IMR-90 (cell line): Measurements from ENCODE around the gene NHLRC3. TPM values are rescaled to one million over a fixed set of nuclear protein-coding genes. Genes with fewer than 3 reads are reported as not detected.

Experiments
- ATAC-seq: fragments of 200-7000 bp; cut with Tn5 transposase; 2 replicates; pipeline ENCODE4 v1.9.1; 2020; ENCODE audit warnings: low read depth, mild to moderate bottlenecking, moderate library complexity
- BruUV-seq: library from RNA; stranded (reverse); fragments of 400-500 nt; replicated peaks from 2 replicates; lab custom pipeline; 2021; lab: Mats Ljungman, UMichigan
- CTCF ChIA-PET: fragments of 300-600 bp; formaldehyde crosslinking; extraction: SDS; loops from one replicate; lab custom pipeline; 2021; ENCODE audit warnings: antibody characterized with exemption; lab: Yijun Ruan, JAX
- POLR2A ChIA-PET: fragments of 300-600 bp; sonication (Branson Sonifier 250); formaldehyde crosslinking; loops from one replicate; lab custom pipeline; 2022; ENCODE audit warnings: antibody characterized with exemption; ENCODE audit not compliant: unreplicated experiment; lab: Charles Lee
- DNase-seq: peaks from one replicate; pipeline ENCODE4 v3.0.0; 2013
- H2AFZ ChIP-seq: replicated peaks from 2 replicates; pipeline ENCODE3; 2013; ENCODE audit warnings: low read length, mild to moderate bottlenecking; ENCODE audit not compliant: poor library complexity
- H2AK5ac ChIP-seq: 2 replicates; pipeline ENCODE4 v1.6.1; 2013; ENCODE audit warnings: low read depth, low read length, inconsistent platforms
- H2AK9ac ChIP-seq: replicated peaks from 2 replicates; pipeline ENCODE3; 2013; ENCODE audit warnings: mild to moderate bottlenecking, low read depth, low read length, moderate library complexity; ENCODE audit not compliant: poor library complexity
- H2BK120ac ChIP-seq: 2 replicates; pipeline ENCODE4 v1.6.1; 2013; ENCODE audit warnings: low read depth, low read length, inconsistent platforms
- H2BK15ac ChIP-seq: 3 replicates; pipeline ENCODE4 v1.6.1; 2013; ENCODE audit warnings: low read depth, low read length, inconsistent platforms
- H2BK20ac ChIP-seq: 2 replicates; pipeline ENCODE4 v1.6.1; 2013; ENCODE audit warnings: low read depth, mild to moderate bottlenecking, inconsistent platforms, low read length, moderate library complexity
- H2BK5ac ChIP-seq: 2 replicates; pipeline ENCODE4 v1.6.1; 2013; ENCODE audit warnings: mild to moderate bottlenecking, low read depth, low read length, inconsistent platforms; ENCODE audit not compliant: poor library complexity, severe bottlenecking
- H3K14ac ChIP-seq: replicated peaks from 2 replicates; pipeline ENCODE4 v1.6.1; 2013; ENCODE audit warnings: low read depth, low read length, inconsistent platforms
- H3K18ac ChIP-seq: 2 replicates; pipeline ENCODE4 v1.6.1; 2013; ENCODE audit warnings: low read depth, low read length, control low read depth
- H3K23ac ChIP-seq: 2 replicates; pipeline ENCODE4 v1.6.1; 2013; ENCODE audit warnings: low read depth, low read length, inconsistent platforms
- H3K27ac ChIP-seq: 2 replicates; pipeline ENCODE4 v1.5.1; 2013; ENCODE audit warnings: mild to moderate bottlenecking, control low read depth, low read length; ENCODE audit not compliant: insufficient read depth
- H3K27me3 ChIP-seq: 2 replicates; pipeline ENCODE4 v1.6.1; 2013; ENCODE audit warnings: low read length; ENCODE audit not compliant: control insufficient read depth, insufficient read depth
- H3K36me3 ChIP-seq: 2 replicates; pipeline ENCODE4 v1.6.1; 2013; ENCODE audit warnings: low read length, mixed read lengths; ENCODE audit not compliant: control insufficient read depth, insufficient read depth
- H3K4ac ChIP-seq: 2 replicates; pipeline ENCODE4 v1.6.1; 2013; ENCODE audit warnings: low read depth, low read length, inconsistent platforms
- H3K4me1 ChIP-seq: 2 replicates; pipeline ENCODE4 v1.6.1; 2013; ENCODE audit warnings: low read length, mixed read lengths; ENCODE audit not compliant: control insufficient read depth, insufficient read depth
- H3K4me2 ChIP-seq: 2 replicates; pipeline ENCODE4 v1.6.1; 2013; ENCODE audit warnings: low read depth, mild to moderate bottlenecking, control low read depth, low read length, moderate library complexity
- H3K4me3 ChIP-seq: 2 replicates; pipeline ENCODE4 v1.5.1; 2013; ENCODE audit warnings: low read depth, mild to moderate bottlenecking, control low read depth, low read length, moderate library complexity; ENCODE audit not compliant: insufficient read depth
- H3K56ac ChIP-seq: 2 replicates; pipeline ENCODE4 v1.6.1; 2013; ENCODE audit warnings: low read length, inconsistent platforms; ENCODE audit not compliant: insufficient read depth; ENCODE audit errors: extremely low read depth
- H3K79me1 ChIP-seq, 2 experiments: 2 replicates each; pipeline ENCODE4 v1.6.1; 2013; ENCODE audit warnings: low read length in 2 of 2, inconsistent platforms in 1 of 2, low read depth in 1 of 2
- H3K9ac ChIP-seq: 2 replicates; pipeline ENCODE4 v1.6.1; 2013; ENCODE audit warnings: low read depth, low read length, control low read depth
- H3K9me1 ChIP-seq: 2 replicates; pipeline ENCODE4 v1.6.1; 2013; ENCODE audit warnings: low read length, inconsistent platforms; ENCODE audit not compliant: insufficient read depth
- H3K9me3 ChIP-seq: 2 replicates; pipeline ENCODE4 v1.6.1; 2013; ENCODE audit warnings: low read length; ENCODE audit not compliant: control insufficient read depth, insufficient read depth
- H4K20me1 ChIP-seq: 2 replicates; pipeline ENCODE4 v1.6.1; 2013; ENCODE audit warnings: low read length, inconsistent platforms; ENCODE audit not compliant: insufficient read depth
- H4K5ac ChIP-seq: 2 replicates; pipeline ENCODE4 v1.6.1; 2013; ENCODE audit warnings: mild to moderate bottlenecking, low read depth, low read length, control low read depth
- H4K8ac ChIP-seq, 2 experiments: 2 replicates each; pipeline ENCODE4 v1.6.1; 2013; ENCODE audit warnings: low read depth in 2 of 2, low read length in 2 of 2, control low read depth in 1 of 2, inconsistent platforms in 1 of 2
- H4K91ac ChIP-seq: 2 replicates; pipeline ENCODE4 v1.6.1; 2013; ENCODE audit warnings: low read depth, low read length, inconsistent platforms; ENCODE audit not compliant: insufficient read depth
- BHLHE40 ChIP-seq: fragments of 150-350 bp; IDR thresholded peaks from 2 replicates; pipeline ENCODE4 v1.6.1; 2016; ENCODE audit warnings: mild to moderate bottlenecking, low read depth, low read length
- CEBPB ChIP-seq: IDR thresholded peaks from 2 replicates; pipeline ENCODE4 v1.6.1; 2012; ENCODE audit warnings: low read depth, low read length, improper control_type of control experiment
- CHD1 ChIP-seq: IDR thresholded peaks from 2 replicates; pipeline ENCODE4 v1.6.1; 2012; ENCODE audit warnings: low read depth, low read length, improper control_type of control experiment
- CTCF ChIP-seq: conservative IDR thresholded peaks from 2 replicates; pipeline ENCODE4 v1.5.1; 2012; ENCODE audit warnings: mild to moderate bottlenecking, low read depth, low read length, improper control_type of control experiment
- ELK1 ChIP-seq: fragments of 150-350 bp; IDR thresholded peaks from 2 replicates; pipeline ENCODE4 v1.6.1; 2016; ENCODE audit warnings: low read depth, mild to moderate bottlenecking, low read length, moderate library complexity, borderline replicate concordance
- FOS ChIP-seq: fragments of 150-350 bp; IDR thresholded peaks from 2 replicates; pipeline ENCODE4 v1.6.1; 2016; ENCODE audit warnings: low read depth, low read length
- MAFK ChIP-seq: IDR thresholded peaks from 2 replicates; pipeline ENCODE4 v1.6.1; 2012; ENCODE audit warnings: low read depth, low read length, improper control_type of control experiment
- MAZ ChIP-seq: IDR thresholded peaks from 2 replicates; pipeline ENCODE4 v1.6.1; 2012; ENCODE audit warnings: low read depth, mild to moderate bottlenecking, low read length, improper control_type of control experiment, moderate library complexity, borderline replicate concordance
- MXI1 ChIP-seq: IDR thresholded peaks from 2 replicates; pipeline ENCODE4 v1.6.1; 2012; ENCODE audit warnings: low read depth, mild to moderate bottlenecking, low read length, moderate library complexity, borderline replicate concordance
- NFE2L2 ChIP-seq: fragments of 150-350 bp; IDR thresholded peaks from 2 replicates; pipeline ENCODE4 v1.6.1; 2016; ENCODE audit warnings: low read depth, mild to moderate bottlenecking, low read length
- POLR2A ChIP-seq: IDR thresholded peaks from 2 replicates; pipeline ENCODE4 v1.6.1; 2012; ENCODE audit warnings: mild to moderate bottlenecking, low read depth, low read length
- RAD21 ChIP-seq: IDR thresholded peaks from 2 replicates; pipeline ENCODE4 v1.6.1; 2012; ENCODE audit warnings: low read length, improper control_type of control experiment
- RCOR1 ChIP-seq: IDR thresholded peaks from 2 replicates; pipeline ENCODE4 v1.6.1; 2012; ENCODE audit warnings: mild to moderate bottlenecking, low read length, improper control_type of control experiment; ENCODE audit not compliant: insufficient replicate concordance
- RFX5 ChIP-seq: IDR thresholded peaks from 2 replicates; pipeline ENCODE4 v1.8.0; 2012; ENCODE audit warnings: low read depth, mild to moderate bottlenecking, low read length, moderate library complexity
- SMC3 ChIP-seq: fragments of 150-350 bp; IDR thresholded peaks from 2 replicates; pipeline ENCODE4 v1.6.1; 2016; ENCODE audit warnings: low read depth, mild to moderate bottlenecking, antibody characterized with exemption, low read length, moderate library complexity
- USF2 ChIP-seq: fragments of 150-350 bp; IDR thresholded peaks from 2 replicates; pipeline ENCODE4 v1.6.1; 2017; ENCODE audit warnings: mild to moderate bottlenecking, antibody characterized with exemption, low read length, low read depth
- dilution Hi-C: fragments of 300-500 bp; cut with HindIII; formaldehyde crosslinking; loops from one replicate; pipeline ENCODE4 v1.14.3; 2018; ENCODE audit warnings: low sequenced_read_pairs; ENCODE audit not compliant: unreplicated experiment
- in situ Hi-C: fragments of 300-500 bp; cut with MboI; formaldehyde crosslinking; loops from 3 replicates; pipeline ENCODE4 v1.14.3; 2019; ENCODE audit warnings: low sequenced_read_pairs, inconsistent platforms, mixed read lengths
- intact Hi-C: fragments of 100-400 bp; cut with micrococcal nuclease; formaldehyde crosslinking; loops from 2 replicates; pipeline ENCODE4 v1.10.0; 2022
- polyA plus RNA-seq, 3 experiments: library from polyadenylated mRNA; depleted of rRNA; stranded (reverse); fragments of >200 nt; gene quantifications; 2 replicates each; pipeline ENCODE4 v1.2.3, GENCODE V29; 2012; ENCODE audit warnings: low replicate concordance in 1 of 3
- total RNA-seq: library from RNA; depleted of rRNA; stranded (reverse); fragments of >200 nt; gene quantifications from 2 replicates; pipeline ENCODE4 v1.2.3, GENCODE V29; 2012

The NHLRC3 gene
- total and polyA plus RNA-seq, 2 of the 4 experiments (the other 2 are of a cell fraction), result 3.0 to 4.2 TPM

DNA sequence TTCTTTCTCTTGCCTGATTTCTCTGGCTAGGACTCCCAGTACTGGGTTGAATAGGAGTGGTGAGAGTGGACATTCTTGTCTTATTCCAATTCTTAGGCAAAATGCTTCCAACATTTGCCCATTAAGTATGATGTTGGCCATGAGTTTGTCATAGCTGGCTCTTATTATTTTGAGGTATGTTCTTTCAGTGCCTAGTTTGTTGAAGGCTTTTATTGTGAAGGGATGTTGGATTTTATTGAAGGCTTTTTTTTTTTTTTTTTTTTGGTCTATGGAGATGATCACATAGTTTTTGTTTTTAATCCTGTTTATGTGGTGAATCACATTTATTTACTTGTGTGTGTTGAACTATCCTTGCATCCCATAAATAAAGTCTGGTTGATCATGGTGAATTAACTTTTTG, 19.8 kb downstream of the NHLRC3 start:
- Histone ChIP-seq H3K36me3 (no peaks in the 10 kb centered on the region), H3K14ac (no peak overlapping the region), H3K9ac (no peak overlapping the region), H2AK9ac (no peak overlapping the region), H2AK5ac (no peak overlapping the region), H2BK120ac (no peak overlapping the region), H3K27me3 (no peaks in the 10 kb centered on the region), H3K4me2 (no peak overlapping the region), H2BK20ac (no peak overlapping the region), H3K79me1 (no peaks in the 10 kb centered on the region), H3K4ac (no peak overlapping the region), H3K9me3 (no peaks in the 10 kb centered on the region), H3K9me1 (no peaks in the 10 kb centered on the region), H3K4me3 (no peak overlapping the region), H3K18ac (no peak overlapping the region), H4K5ac (no peak overlapping the region), H3K56ac (no peak overlapping the region), H3K27ac (no peak overlapping the region), H4K91ac (no peak overlapping the region), H3K4me1 (no peaks in the 10 kb centered on the region), H2AFZ (no peak overlapping the region), H4K20me1 (no peaks in the 10 kb centered on the region), H2BK5ac (no peak overlapping the region), H2BK15ac (no peak overlapping the region), H3K23ac (no peak overlapping the region), H4K8ac (no peak overlapping the region)
- no TSS peak for BruUV-seq
- dilution Hi-C loops, result no loop called here
- intact Hi-C loops, result no loop called here
- DNase-seq (no peak), ATAC-seq (no peak)
- ChIA-PET POLR2A (no interaction called here), CTCF (interaction anchor here (0.7 kb wide), 1 partner anchor 433 kb away, joined by 7 read pairs; no protein-coding TSS in a partner anchor)
- in situ Hi-C loops, result no loop called here
- TF ChIP-seq BHLHE40, result no peak
- TF ChIP-seq SMC3, result no peak
- TF ChIP-seq RAD21, result no peak
- TF ChIP-seq NFE2L2, result no peak
- no peak for TF ChIP-seq MAFK
- no peak for TF ChIP-seq MXI1
- no peak for TF ChIP-seq CHD1
- TF ChIP-seq CTCF, result no peak
- TF ChIP-seq FOS, result no peak
- TF ChIP-seq USF2, result no peak
- TF ChIP-seq ELK1, result no peak
- no peak for TF ChIP-seq POLR2A
- no peak for TF ChIP-seq CEBPB
- TF ChIP-seq RCOR1, result no peak
- TF ChIP-seq RFX5, result no peak
- TF ChIP-seq MAZ, result no peak
